Astrocyte (in vitro differentiated cells and primary cell): ENCODE data around the gene ELOVL7. TPM values are rescaled to one million over a fixed set of nuclear protein-coding genes. Genes with fewer than 3 reads are reported as not detected.

ENCODE experiments used
- DNase-seq: peaks from one replicate; pipeline ENCODE4 v3.0.0-alpha.2; 2010; ENCODE audit warnings: low read depth
- FAIRE-seq: peaks from 2 replicates; lab custom pipeline; 2011; peaks lifted over from hg19 to GRCh38; lab: Jason Lieb, UNC
- H2AFZ ChIP-seq: 2 replicates; pipeline ENCODE4 v1.6.0; 2012; ENCODE audit warnings: low read depth, low read length, inconsistent platforms
- H3K27ac ChIP-seq: 2 replicates; pipeline ENCODE4 v1.5.1; 2011; ENCODE audit warnings: low read depth, low read length, inconsistent platforms
- H3K27me3 ChIP-seq: 2 replicates; pipeline ENCODE4 v1.6.0; 2011; ENCODE audit warnings: low read length, inconsistent platforms; ENCODE audit not compliant: insufficient read depth
- H3K36me3 ChIP-seq: 2 replicates; pipeline ENCODE4 v1.5.1; 2011; ENCODE audit warnings: low read length, inconsistent platforms; ENCODE audit not compliant: insufficient read depth
- H3K4me1 ChIP-seq: 2 replicates; pipeline ENCODE4 v1.5.1; 2011; ENCODE audit warnings: low read length, inconsistent platforms; ENCODE audit not compliant: insufficient read depth
- H3K4me2 ChIP-seq: 2 replicates; pipeline ENCODE4 v1.6.0; 2012; ENCODE audit warnings: low read length, inconsistent platforms
- H3K4me3 ChIP-seq: 2 replicates; pipeline ENCODE4 v1.5.1; 2011; ENCODE audit warnings: low read depth, mild to moderate bottlenecking, low read length, inconsistent platforms; ENCODE audit not compliant: insufficient read depth
- H3K79me2 ChIP-seq: 2 replicates; pipeline ENCODE4 v1.6.0; 2012; ENCODE audit warnings: mild to moderate bottlenecking, low read length, inconsistent platforms; ENCODE audit not compliant: insufficient read depth
- H3K9ac ChIP-seq: 2 replicates; pipeline ENCODE4 v1.6.0; 2012; ENCODE audit warnings: mild to moderate bottlenecking, low read length, inconsistent platforms
- H3K9me3 ChIP-seq: 2 replicates; pipeline ENCODE4 v1.5.1; 2012; ENCODE audit warnings: low read depth, mild to moderate bottlenecking, low read length, inconsistent platforms; ENCODE audit not compliant: insufficient read depth
- H4K20me1 ChIP-seq: 2 replicates; pipeline ENCODE4 v1.6.0; 2012; ENCODE audit warnings: low read length, inconsistent platforms; ENCODE audit not compliant: insufficient read depth
- H3K27ac Mint-ChIP-seq: one replicate; pipeline ENCODE4 v1.8.0; 2021; ENCODE audit warnings: mild to moderate bottlenecking, mixed read lengths; ENCODE audit not compliant: unreplicated experiment
- H3K27me3 Mint-ChIP-seq: one replicate; pipeline ENCODE4 v1.8.0; 2021; ENCODE audit warnings: low read depth, mixed read lengths; ENCODE audit not compliant: unreplicated experiment
- H3K36me3 Mint-ChIP-seq: one replicate; pipeline ENCODE4 v1.8.0; 2021; ENCODE audit warnings: low read depth, mixed read lengths; ENCODE audit not compliant: unreplicated experiment
- H3K4me1 Mint-ChIP-seq: one replicate; pipeline ENCODE4 v1.8.0; 2021; ENCODE audit warnings: low read depth, mixed read lengths; ENCODE audit not compliant: unreplicated experiment
- H3K4me3 Mint-ChIP-seq: one replicate; pipeline ENCODE4 v1.8.0; 2021; ENCODE audit warnings: mild to moderate bottlenecking, moderate library complexity, mixed read lengths; ENCODE audit not compliant: unreplicated experiment
- H3K9me3 Mint-ChIP-seq: one replicate; pipeline ENCODE4 v1.8.0; 2021; ENCODE audit warnings: mild to moderate bottlenecking, mixed read lengths; ENCODE audit not compliant: unreplicated experiment
- CTCF ChIP-seq: IDR thresholded peaks from 2 replicates; pipeline ENCODE4 v1.5.1; 2011; ENCODE audit warnings: low read depth, mild to moderate bottlenecking, inconsistent platforms, low read length, moderate library complexity; ENCODE audit not compliant: insufficient read depth
- EZH2 ChIP-seq: IDR thresholded peaks from 2 replicates; pipeline ENCODE4 v1.6.1; 2012; ENCODE audit warnings: mild to moderate bottlenecking, low read length, inconsistent platforms; ENCODE audit not compliant: insufficient read depth
- total RNA-seq: library from RNA; stranded (reverse); gene quantifications from 2 replicates; pipeline ENCODE4 v1.2.1, GENCODE V29; 2021

Gene ELOVL7
- total RNA-seq, 1 donor from 2014 or later: 1.0 TPM

GRCh38 chr5:60829490-60830266 lies 14.4 kb downstream of the ELOVL7 start:
- H3K9ac ChIP-seq: no peak overlapping the region
- no peaks in the 10 kb centered on the region for H4K20me1 ChIP-seq
- no peaks in the 10 kb centered on the region for H3K36me3 ChIP-seq
- FAIRE-seq (no peak), DNase-seq (no peak)
- H3K36me3 Mint-ChIP-seq: no peaks in the 10 kb centered on the region
- H3K79me2 ChIP-seq: no peaks in the 10 kb centered on the region
- H3K4me1 Mint-ChIP-seq: no peaks in the 10 kb centered on the region
- H3K27me3 Mint-ChIP-seq: no peaks in the 10 kb centered on the region
- H3K4me3 ChIP-seq: no peak overlapping the region
- no peaks in the 10 kb centered on the region for H3K4me1 ChIP-seq
- no peak overlapping the region for H2AFZ ChIP-seq
- no peak overlapping the region for H3K27ac Mint-ChIP-seq
- TF ChIP-seq CTCF (no peak), EZH2 (no peak)
- H3K9me3 ChIP-seq: no peaks in the 10 kb centered on the region
- no peak overlapping the region for H3K4me2 ChIP-seq
- no peak overlapping the region for H3K27ac ChIP-seq
- H3K9me3 Mint-ChIP-seq: no peaks in the 10 kb centered on the region
- no peaks in the 10 kb centered on the region for H3K27me3 ChIP-seq
- H3K4me3 Mint-ChIP-seq: no peak overlapping the region

DNA sequence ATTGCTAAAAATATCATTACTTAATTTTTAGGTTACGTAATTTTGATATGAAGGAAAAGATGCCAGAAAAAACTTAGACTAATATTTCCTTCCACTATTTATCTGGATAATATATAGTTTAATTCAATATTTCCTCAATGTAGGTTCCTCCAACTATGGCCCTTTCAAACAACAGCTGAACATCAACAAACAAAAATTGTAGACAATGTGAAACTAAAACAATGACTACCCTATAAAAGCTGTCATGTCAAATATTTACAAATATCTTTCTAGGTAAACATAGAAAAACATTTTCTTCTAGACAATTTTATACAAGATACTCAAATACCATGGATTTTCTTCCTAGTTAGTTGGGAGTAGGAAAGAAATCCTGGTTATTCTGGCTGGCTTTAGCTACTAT lies 16.9 kb downstream of the ELOVL7 start:
- no peaks in the 10 kb centered on the region for H3K4me1 Mint-ChIP-seq
- H3K36me3 ChIP-seq: no peaks in the 10 kb centered on the region
- H3K4me3 ChIP-seq: no peak overlapping the region
- FAIRE-seq: no peak
- no peaks in the 10 kb centered on the region for H3K4me1 ChIP-seq
- no peak overlapping the region for H3K4me2 ChIP-seq
- no peak for DNase-seq
- no peak overlapping the region for H3K27ac ChIP-seq
- no peak for TF ChIP-seq EZH2
- no peak for TF ChIP-seq CTCF
- no peaks in the 10 kb centered on the region for H3K36me3 Mint-ChIP-seq
- no peaks in the 10 kb centered on the region for H3K27me3 Mint-ChIP-seq
- H3K9me3 ChIP-seq: no peaks in the 10 kb centered on the region
- H3K79me2 ChIP-seq: no peaks in the 10 kb centered on the region
- no peak overlapping the region for H3K9ac ChIP-seq
- no peaks in the 10 kb centered on the region for H3K27me3 ChIP-seq
- H3K27ac Mint-ChIP-seq: no peak overlapping the region
- H3K4me3 Mint-ChIP-seq: no peak overlapping the region
- H2AFZ ChIP-seq: no peak overlapping the region
- H3K9me3 Mint-ChIP-seq: no peaks in the 10 kb centered on the region
- H4K20me1 ChIP-seq: no peaks in the 10 kb centered on the region

DNA sequence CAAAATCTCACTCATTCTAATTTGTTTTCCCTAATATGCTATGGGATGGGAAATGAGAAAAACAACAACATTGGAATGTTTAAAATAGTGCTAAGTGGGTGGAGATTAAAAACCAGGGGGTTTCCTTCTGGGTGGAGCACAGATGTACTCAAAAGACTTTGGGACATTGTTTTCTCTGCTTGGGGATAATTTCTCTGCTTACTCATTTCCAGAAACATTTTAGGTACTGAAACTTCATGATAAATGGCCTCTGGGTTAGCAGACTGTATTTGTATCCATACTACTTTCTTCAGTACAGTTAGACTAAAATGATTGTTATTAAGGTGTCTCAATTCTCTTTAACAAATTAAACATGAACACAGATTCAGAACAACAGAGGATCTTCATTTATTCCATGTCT lies 17.4 kb downstream of the ELOVL7 start:
- TF ChIP-seq CTCF: no peak
- no peak for TF ChIP-seq EZH2
- Mint-ChIP-seq H3K27ac (no peak overlapping the region), H3K4me1 (no peaks in the 10 kb centered on the region), H3K27me3 (no peaks in the 10 kb centered on the region), H3K4me3 (no peak overlapping the region), H3K9me3 (no peaks in the 10 kb centered on the region), H3K36me3 (no peaks in the 10 kb centered on the region)
- Histone ChIP-seq H3K27ac (no peak overlapping the region), H3K9ac (no peak overlapping the region), H3K4me1 (no peaks in the 10 kb centered on the region), H3K4me2 (no peak overlapping the region), H3K9me3 (no peaks in the 10 kb centered on the region), H3K4me3 (no peak overlapping the region), H3K79me2 (no peaks in the 10 kb centered on the region), H3K27me3 (no peaks in the 10 kb centered on the region), H4K20me1 (no peaks in the 10 kb centered on the region), H3K36me3 (no peaks in the 10 kb centered on the region), H2AFZ (no peak overlapping the region)
- DNase-seq (no peak), FAIRE-seq (no peak)
